Stimulated activated CD4-positive, alpha-beta T cell treated with anti-CD3 and anti-CD28 coated beads, Interleukin-12 subunit alpha, Interleukin-12 subunit beta, amount 100 ng/mL, for 4 hours (primary cell): ENCODE results near the gene CES4A.
A peak's percentile ranks its signal among the peaks of the same experiment; 100 is the strongest.
"Not testable (repeated sequence)": the region's sequence is repeated elsewhere in the genome, so short reads cannot be mapped to it uniquely, and the experiment has no call there.

Experiments used
- DNase-seq: peaks from one replicate; pipeline ENCODE4 v3.0.0-alpha.2; 2020

Gene CES4A

DNA sequence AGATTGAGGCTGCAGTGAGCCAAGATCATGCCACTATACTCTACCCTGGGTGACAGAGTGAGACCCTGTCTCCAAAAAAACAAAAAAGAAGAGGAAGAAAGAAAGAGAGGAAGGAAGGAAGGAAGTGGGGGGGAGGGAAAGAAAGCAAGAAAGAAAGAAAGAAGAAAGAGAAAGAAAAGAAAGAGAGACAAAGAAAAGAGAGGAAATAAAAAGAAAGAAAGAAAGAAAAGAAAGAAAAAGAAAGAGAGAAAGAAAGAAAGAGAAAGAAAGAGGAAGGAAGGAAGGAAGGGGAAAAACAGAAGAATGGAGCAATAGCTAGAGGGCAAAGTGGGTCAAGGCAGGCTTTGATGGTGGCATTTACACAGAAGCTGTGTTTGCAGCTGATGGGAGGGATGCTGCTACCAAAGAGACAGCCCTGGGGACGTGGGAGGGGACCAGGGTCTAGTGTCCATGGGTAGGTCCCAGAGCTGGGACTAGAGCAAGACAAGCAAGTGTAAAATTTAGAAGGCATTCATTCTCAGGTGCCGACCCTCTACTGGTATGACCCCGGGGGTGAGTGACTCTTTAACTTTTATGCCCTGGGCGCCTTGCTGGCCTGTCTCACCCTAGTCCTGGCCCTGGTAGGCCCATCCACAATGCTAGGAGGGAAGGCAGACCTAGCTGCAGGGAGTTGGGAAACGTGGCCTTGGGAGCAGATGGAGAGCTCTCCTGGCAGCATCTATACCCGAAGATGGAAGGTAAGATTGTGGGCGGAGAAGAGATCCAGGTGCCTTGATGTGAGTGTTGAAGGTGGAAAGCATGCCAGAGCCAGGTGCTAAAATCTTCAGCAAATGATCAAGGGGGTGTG is 29.3 kb upstream of the CES4A start:
- DNase-seq, result no peak

DNA sequence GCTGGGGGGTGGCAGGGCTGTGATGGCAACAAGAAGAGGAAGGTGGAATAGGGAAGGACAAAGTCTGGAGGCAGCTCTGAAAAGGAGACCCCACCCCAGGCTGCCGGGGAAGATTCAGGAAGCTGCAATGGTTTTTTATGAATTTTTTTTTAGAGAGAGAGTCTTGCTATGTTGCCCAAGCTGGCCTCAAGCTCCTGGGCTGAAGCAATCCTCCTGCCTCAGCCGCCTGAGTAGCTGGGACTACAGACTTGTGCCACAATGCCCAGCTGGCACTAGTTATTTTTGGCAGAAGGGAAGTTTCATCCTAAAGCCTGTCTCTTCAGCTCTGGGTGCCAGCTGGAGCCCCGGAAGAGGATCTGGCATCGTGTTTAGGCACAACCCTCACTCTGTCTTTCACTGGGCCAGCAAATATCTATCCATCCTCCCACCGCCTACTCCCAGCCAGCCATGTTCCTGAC is 28.7 kb upstream of the CES4A start:
- no peak for DNase-seq

DNA sequence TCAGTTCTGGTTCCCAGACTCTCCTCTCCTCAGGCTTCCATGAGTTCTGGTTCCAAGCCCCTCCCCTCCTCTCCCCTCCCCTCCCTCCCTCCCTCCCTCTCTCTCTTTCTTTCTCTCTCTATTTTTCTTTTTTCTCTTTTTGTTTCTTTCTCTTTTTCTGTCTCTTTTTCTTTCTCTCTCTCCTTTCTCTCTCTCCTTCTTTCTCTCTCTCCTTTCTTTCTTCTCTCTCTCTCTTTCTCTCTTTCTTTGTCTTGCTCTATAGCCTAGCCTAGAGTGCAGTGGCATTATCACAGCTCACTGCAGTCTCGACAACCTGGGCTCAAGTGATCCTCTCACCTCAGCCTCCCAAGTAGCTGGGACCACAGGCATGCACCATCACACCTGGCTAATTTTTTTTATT is 28.1 kb upstream of the CES4A start:
- DNase-seq, result no peak

DNA sequence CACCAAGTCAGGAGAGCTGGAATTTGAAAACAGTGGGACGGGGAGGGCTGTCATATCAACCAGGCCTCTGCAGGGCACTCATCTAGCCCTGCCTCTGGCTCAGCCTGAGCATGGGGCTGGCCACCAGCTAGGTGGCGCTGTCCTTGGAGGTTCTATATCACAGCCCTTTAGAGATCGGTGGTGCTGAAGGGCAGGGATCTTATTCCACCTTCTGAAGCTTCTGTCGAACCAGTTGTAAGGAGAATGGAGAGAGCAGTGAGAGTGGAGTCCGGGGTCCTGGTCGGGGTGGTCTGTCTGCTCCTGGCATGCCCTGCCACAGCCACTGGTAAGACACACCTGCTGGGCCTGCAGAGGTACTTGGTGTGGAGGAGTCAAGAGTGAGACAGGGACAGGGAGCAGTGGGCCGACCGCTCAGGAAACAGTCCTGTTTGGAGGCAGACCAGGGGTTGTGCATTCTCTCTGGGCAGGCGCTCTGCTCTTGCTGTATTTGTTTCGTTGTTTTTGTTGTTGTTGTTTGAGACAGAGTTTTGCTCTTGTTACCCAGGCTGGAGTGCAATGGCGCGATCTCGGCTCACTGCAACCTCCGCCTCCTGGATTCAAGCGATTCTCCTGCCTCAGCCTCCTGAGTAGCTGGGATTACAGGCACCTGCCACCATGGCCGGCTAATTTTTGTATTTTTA is 27.2 kb upstream of the CES4A start, which contains the start of gene CES3:
Gene CES3 (plus strand): TSS at position 202 of the 680 bp plus-strand sequence. CDS start 42 bp downstream, at position 244.
- peak; percentile 55 for DNase-seq

DNA sequence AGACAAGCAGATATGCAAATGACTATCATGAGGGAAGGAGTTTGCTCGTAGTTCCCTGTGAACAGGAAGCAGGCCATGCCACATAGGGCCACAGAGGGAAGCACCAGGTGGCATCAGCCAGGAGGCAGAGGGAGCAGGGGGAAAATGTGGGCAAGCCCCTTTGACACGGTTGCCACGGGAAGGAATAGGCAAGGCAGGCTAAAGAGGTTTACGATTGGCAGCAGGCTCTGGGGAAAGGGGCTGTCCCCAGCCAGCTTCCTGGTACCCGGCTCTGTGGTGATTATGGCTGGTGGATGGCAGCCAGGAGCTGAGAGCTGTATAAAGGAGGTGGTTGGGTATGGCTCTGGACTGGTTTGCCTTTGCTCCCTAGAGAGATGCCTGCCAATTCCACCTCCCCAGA is 26.5 kb upstream of the CES4A start:
- DNase-seq, result no peak

DNA sequence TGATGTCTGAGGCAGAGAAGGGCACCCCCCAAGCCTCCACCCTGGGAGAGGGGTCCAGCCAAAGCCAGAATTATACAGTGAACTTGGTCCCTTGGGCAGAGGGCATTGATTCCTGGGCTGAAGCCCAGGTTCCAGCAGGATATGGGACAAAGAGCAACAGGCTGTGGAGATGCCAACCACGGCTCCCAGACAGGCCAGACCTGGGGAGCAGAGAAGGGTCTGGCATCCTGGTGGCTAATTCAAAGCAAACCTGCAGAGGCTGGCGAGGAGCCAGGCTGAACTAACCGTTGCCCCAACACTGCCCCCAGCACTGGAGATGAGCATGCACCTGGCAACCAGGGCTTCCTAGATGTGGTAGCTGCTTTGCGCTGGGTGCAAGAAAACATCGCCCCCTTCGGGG is 24.3 kb upstream of the CES4A start:
- no peak for DNase-seq

DNA sequence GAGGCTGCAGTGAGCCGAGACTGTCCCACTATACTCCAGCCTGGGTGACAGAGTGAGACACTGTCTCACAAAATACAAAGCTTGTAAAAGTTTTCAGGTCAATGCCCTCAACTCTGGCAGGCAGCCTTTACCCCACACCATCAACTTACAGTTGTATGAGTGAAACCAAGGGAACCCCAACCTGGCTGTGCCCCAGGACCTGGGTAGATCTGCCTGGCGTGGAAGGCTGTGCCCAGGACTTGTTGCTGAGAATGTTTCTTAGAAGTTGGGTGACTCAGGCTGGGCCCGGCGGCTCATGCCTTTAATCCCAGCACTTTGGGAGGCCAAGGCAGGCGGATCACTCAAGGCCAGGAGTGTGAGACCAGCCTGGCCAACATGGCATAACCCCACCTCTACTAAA is 19.5 kb upstream of the CES4A start:
- DNase-seq, result no peak

DNA sequence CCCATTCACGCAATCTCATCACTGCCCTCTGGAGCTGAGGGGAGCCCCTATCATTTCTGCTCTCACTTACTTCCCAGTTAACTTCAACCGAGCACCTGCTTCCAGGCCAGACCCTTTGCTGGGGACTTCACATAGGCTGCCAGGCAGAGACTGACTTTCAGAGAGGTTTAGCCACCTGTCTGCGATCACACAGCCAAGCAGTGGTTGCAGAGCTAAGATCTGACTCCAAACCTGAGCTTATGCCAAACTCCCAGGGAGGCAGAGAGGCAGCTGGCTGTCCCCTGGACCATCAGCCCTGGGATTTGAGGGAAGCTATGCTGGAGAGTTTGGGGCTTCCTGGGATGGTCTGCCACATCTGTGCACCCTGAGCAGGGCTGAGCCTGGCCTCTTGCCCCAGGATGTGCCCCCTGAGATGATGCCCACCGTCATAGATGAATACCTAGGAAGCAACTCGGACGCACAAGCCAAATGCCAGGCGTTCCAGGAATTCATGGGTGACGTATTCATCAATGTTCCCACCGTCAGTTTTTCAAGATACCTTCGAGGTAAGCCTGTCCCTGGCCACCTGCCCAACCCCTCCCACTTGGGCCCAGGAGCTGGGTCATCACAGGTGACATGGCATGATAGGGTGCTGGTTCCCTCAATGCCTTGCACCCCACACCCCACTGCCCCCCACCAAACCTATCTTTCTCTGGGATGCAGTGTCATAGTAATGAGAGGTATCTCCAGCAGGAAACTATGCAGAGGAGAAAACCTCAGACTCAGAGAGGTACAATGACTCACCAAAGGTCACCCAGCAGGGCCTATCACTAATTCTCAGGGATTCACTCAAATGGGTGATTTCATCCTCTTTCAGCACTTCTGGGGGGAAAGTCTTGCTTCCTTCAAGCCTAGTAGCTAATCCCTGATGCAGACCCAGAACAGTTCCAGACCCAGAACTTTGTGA is 17.3 kb upstream of the CES4A start:
- DNase-seq, result no peak

DNA sequence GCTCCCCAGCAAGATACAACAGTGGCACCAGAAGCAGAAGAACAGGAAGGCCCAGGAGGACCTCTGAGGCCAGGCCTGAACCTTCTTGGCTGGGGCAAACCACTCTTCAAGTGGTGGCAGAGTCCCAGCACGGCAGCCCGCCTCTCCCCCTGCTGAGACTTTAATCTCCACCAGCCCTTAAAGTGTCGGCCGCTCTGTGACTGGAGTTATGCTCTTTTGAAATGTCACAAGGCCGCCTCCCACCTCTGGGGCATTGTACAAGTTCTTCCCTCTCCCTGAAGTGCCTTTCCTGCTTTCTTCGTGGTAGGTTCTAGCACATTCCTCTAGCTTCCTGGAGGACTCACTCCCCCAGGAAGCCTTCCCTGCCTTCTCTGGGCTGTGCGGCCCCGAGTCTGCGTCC is 15.4 kb upstream of the CES4A start:
- no peak for DNase-seq

DNA sequence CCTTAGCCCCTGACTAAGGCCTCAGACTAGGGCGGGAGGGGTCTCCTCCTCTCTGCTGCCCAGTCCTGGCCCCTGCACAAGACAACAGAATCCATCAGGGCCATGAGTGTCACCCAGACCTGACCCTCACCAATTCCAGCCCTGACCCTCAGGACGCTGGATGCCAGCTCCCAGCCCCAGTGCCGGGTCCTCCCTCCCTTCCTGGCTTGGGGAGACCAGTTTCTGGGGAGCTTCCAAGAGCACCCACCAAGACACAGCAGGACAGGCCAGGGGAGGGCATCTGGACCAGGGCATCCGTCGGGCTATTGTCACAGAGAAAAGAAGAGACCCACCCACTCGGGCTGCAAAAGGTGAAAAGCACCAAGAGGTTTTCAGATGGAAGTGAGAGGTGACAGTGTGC is 14.7 kb upstream of the CES4A start:
- no peak for DNase-seq

DNA sequence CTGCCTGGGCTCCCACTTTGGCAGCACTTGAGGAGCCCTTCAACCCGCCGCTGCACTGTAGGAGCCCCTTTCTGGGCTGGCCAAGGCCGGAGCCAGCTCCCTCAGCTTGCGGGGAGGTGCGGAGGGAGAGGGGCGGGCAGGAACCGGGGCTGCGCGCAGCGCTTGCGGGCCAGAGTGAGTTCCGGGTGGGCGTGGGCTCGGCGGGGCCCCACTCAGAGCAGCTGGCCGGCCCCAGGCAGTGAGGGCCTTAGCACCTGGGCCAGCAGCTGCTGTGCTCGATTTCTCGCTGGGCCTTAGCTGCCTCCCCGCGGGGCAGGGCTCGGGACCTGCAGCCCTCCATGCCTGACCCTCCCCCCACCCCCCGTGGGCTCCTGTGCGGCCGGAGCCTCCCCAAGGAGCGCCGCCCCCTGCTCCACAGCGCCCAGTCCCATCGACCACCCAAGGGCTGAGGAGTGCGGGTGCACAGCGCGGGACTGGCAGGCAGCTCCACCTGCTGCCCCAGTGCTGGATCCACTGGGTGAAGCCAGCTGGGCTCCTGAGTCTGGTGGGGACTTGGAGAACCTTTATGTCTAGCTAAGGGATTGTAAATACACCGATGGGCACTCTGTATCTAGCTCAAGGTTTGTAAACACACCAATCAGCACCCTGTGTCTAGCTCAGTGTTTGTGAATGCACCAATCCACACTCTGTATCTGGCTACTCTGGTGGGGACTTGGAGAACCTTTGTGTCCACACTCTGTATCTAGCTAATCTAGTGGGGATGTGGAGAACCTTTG is 14.0 kb upstream of the CES4A start:
- not testable (repeated sequence) for DNase-seq

DNA sequence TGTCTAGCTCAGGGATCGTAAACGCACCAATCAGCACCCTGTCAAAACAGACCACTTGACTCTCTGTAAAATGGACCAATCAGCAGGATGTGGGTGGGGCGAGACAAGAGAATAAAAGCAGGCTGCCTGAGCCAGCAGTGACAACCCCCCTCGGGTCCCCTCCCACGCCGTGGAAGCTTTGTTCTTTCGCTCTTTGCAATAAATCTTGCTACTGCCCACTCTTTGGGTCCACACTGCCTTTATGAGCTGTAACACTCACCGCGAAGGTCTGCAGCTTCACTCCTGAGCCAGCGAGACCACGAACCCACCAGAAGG is 13.5 kb upstream of the CES4A start:
- DNase-seq, result peak; percentile 34

DNA sequence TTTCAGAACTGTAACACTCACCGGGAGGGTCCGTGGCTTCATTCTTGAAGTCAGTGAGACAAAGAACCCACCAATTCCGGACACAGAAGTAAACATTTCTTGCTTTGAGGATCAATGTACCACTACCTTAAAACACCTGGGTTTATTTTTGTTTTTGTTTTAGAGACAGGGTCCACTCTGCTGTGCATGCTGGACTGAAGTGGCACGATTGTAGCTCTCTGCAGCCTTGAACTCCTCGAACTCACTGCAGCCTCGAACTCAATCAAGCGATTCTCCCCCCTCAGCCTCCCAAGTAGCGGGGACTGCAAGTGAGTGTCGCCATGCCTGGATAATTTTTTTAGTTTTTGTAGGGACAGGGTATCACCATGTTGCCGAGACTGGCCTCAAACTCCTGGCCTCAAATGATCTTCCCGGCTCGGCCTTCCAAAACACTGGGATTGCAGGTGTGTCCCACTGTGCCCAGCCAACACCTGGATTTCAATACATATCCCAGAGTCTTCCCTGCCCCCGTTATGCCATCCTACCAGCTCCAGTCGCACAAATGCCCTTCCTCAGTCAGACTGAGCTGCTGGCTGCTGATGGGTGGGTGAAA is 13.0 kb upstream of the CES4A start:
- no peak for DNase-seq

DNA sequence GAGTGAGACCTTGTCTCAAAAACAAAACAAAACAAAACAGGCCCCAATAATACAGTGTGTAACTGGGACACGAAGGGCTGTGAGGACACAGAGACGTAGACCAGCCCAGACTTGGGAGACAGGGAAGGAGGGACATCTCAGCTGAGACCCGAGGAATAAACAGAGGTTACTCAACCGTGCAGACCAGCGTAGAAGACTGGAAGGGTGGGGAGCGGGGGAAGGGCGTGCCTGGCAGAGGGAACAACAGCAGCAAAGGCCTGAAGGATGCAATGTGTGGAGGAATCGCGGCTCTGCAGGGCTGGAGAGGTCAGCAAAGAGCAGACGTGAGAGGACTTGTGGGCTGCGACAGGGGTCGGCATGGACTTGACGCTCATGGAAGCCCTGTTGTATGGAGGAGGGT is 11.6 kb upstream of the CES4A start:
- no peak for DNase-seq

DNA sequence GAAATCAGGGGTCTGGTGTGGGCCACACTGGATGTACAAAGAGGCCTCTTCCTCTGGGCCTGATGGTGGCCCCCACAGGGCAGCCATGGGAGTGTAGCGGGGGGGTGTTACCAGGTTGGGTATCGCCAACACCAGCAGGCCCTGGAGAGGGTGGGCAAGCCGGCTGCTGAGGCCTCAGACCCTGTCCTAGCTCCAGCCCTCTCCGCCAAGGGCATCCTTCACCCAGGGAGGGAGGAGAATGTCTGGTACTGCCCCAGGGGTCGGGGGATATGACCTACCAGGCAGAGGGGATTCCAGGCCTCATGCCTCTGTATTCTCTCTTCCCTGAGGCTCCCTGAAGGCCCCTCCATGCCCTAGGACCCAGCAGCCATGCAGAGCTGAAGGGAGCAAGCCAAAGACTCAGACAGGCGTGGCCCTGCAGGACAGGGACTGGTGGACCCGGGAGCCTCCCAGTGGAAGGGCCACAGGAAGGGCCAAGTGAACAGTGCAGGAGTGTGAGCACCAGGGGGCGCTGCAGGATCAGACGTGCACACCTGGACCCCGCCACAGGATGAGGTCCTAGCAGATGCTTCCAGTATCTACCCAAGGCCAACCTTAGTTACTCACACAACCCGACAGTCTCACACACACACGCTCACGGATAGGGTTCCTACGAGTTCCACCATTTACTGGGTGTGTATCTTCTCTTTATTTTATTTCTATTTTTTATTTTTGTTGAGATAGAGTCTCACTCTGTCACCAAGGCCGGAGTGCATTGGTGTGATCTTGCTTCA is 10.9 kb upstream of the CES4A start:
- DNase-seq, result peak; percentile 94

DNA sequence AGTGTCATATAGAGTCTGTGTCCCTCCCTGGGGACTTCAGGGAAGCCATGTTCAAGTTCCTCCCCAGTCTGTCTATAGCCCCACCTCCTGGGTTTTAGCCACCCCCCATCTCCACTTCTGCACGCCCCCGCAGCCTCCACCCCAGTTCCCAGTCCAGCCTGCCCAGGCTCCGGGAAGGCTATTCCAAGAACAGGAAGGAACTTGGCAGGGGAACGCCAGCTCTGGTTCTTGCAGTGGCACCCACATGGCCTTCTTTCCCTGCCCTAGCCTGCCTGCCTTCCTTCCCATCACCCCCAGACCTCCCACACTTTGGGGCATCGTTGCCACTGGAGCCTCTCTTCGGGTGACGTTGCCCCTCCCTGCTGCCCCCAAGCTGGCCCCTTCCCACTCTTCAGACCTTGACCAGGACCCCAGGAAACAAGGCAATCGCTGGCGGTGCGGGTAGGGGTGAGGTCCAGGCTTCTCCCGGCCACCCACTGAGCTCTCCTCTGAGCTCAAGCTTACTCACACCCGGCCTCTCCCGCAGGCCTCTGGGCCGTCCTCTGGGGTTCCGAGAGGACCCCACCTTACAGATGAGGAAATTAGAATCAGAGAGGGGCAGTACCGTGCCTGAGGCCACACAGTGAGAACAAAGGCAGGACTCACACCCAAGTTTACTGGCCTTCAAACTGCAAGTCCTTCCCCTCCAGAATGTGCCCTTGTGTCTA is 9.2 kb upstream of the CES4A start:
- DNase-seq, result no peak

DNA sequence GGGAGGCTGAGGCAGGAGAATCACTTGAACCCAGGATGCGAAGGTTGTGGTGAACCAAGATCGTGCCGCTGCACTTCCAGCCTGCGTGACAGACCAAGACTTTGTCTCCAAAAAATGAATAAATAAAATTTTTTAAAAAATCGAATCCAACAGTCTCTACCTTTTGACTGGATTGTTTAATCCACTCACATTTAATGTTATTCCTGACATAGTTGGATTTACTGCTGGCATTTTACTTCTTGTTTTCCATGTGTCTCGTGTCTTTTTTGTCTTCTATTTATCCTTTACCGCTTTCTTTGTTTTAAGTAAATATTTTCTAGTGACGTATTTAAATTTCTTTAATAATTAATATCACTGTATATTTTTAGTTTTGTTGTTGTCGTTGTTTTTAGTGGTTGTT is 5.4 kb upstream of the CES4A start:
- DNase-seq, result no peak

DNA sequence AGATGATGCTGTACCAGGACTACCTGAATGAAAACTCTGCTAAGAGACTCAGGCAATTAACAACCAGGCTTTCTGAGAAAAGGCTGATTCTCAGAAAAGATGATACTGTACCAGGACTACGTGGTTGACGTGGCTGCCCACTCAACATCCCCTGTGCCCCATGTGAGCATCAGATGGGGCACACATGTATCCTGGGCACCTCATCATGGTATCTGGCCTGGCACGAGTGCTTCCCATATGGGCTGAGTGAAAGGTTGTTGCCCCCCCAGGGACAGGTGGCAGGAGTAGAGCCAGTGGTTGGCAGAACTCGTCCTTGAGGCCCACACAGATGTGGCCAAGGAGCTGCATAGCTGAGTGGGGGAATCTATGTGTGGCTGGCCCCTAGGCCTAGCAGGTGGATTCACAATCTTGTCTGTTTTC is 3.5 kb upstream of the CES4A start:
- peak; percentile 55 for DNase-seq

DNA sequence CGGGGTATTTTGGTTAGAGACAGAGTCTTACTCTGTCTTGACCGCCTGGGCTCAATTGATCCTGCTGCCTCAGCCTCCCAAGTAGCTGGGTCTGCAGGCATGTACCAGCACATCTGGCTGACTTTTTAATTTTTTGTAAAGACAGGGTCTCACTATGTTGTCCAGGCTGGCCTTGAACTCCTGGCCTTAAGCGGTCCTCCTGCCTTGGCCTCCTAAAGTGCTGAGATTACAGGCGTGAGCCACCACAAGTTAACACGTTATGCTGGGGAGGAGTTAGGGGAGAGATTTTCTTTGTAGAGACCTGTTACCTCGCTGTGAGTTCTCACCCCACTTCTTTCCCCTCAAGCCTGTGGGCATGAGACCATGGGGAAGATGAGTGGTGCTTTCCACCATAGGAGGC is 1.8 kb upstream of the CES4A start:
- no peak for DNase-seq

DNA sequence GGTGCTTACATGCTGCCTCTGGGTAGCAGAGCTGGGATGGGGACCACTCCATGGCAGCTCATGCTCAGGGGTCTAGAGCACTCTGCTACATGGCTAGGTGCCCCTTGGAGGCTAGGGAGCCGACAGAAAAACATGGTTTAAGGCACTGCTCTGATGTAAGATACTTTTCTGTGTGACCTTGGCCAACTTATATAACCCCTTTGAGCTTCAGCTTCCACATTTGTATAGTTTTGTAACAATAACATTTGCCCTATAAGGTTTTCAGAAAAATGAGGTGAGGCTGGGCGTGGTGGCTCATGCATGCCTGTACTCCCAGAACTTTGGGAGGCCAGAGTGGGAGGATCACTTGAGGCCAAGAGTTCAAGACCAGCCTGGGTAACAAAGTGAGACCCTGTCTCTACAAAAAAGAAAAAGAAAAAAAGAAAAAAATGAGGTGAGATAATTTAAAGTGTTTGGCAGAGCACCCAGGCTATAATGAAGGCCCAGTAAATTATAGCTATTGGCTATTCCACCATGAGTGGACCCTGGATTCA is 3.2 kb downstream of the CES4A start:
- DNase-seq, result no peak
